ENCODE data around the gene CAMK2D.

GRCh38 chr4:113764720-113765264, 3.3 kb upstream of the CAMK2D start:
- TF ChIP-seq REST (IDR thresholded peaks at IDR 0.05) (no peak), CTCF (IDR thresholded peaks at IDR 0.05; ENCODE audit: low read depth, low read length, missing input control) (no peak), RAD21 (IDR thresholded peaks at IDR 0.05) (no peak)
